SK-N-MC (cell line): ENCODE data around the gene PLOD1.

Experiments
- EZH2 ChIP-seq: fragments of 200-600 bp; sonication (generic); IDR thresholded peaks from one replicate; pipeline ENCODE4 v1.6.1; 2017; ENCODE audit warnings: antibody characterized with exemption
- FOXP2 ChIP-seq: optimal IDR thresholded peaks from 2 replicates; pipeline ENCODE3; 2011; ENCODE audit warnings: mild to moderate bottlenecking, moderate library complexity; ENCODE audit not compliant: insufficient read depth; ENCODE audit errors: extremely low read length, control extremely low read depth
- POLR2AphosphoS5 ChIP-seq: IDR thresholded peaks from 2 replicates; pipeline ENCODE4 v1.6.1; 2012; ENCODE audit warnings: mild to moderate bottlenecking, low read depth, low read length, borderline replicate concordance

GRCh38 chr1:11925938-11926292 is 8.6 kb upstream of the PLOD1 start:
- TF ChIP-seq POLR2AphosphoS5 (no peak), FOXP2 (no peak), EZH2 (no peak)
